ELR (cell line): ENCODE results near the gene CCNY.
"Not testable (repeated sequence)": the region's sequence is repeated elsewhere in the genome, so short reads cannot be mapped to it uniquely, and the experiment has no call there.

Source experiments
- DNase-seq: peaks from one replicate; pipeline ENCODE4 v3.0.0-alpha.2; 2015; ENCODE audit warnings: low read depth

CCNY gene

DNA sequence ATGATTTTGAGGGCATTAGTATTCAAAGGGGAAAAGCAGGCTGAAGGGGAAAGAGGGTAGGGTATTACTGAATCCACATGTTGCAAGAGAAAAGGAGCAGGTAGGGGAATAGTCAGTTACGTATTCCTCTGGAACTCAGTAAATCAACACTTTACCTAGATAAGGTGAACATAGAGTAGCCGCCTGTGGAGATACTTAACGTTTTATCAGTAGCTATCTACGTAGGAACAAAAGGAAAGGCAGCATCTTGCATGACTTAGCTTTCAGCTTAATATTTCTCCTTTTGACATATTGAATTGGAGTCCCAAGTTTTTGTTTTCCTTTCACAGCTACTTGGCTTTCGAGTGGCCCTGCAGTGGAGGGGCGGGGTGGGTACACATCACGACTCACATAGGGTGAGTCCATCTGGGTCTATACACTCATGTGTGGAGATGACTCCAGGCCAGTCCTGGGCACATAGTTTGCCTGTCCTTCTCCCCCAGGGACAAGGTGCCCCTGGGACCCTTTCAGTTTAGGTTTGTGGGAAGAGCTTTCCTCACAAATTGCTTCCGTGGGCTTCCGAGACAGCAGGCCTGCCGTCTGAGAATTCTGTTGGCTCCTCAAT is 48.1 kb downstream of the CCNY start:
- peak; percentile 57 for DNase-seq

DNA sequence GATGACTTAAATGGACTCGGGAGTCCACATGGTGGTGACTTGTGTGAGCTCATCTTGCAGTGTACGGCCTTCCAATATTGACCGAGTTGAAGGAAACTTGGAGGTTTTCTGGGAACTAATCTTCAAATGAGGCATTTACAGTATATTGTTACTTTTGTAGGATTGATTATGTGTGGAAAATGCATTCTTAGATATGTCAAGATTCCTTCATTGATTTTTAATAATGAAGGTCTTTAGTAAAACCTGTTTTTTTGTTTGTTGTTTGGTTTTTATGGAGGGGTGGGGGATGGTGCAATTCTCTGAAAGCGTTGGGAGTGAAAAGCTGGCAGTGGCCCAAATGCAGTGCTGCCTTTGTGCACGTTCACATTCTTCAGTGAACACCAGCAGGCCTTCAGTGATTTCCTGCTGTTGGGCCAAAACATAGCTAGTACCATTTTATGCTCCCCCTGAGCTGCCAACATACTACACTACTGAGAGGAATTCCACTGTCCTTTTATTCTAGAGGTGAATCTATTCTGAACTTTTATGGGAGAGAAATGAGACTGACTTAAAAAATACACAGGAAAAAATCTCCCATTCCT is 50.4 kb downstream of the CCNY start:
- no peak for DNase-seq

DNA sequence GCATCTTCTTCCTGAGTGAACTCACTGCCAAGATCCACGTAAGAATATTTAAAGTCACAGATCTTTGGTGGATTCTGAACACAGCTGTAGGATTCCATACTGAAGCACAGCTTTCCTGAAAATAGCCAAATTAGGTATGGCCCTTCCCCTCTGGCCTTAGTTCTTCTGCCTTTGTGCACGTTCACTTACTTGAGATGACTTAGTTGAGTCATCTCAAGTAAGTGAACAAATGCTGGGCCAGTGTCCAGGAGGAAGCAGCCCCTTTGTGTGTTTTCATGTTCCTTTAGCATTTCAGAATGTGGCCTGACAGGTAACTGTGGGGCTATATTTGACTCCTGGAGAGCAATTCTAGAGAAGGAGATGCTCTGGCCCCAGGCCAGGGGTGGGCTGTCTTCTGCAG is 51.5 kb downstream of the CCNY start:
- peak; percentile 28 for DNase-seq

DNA sequence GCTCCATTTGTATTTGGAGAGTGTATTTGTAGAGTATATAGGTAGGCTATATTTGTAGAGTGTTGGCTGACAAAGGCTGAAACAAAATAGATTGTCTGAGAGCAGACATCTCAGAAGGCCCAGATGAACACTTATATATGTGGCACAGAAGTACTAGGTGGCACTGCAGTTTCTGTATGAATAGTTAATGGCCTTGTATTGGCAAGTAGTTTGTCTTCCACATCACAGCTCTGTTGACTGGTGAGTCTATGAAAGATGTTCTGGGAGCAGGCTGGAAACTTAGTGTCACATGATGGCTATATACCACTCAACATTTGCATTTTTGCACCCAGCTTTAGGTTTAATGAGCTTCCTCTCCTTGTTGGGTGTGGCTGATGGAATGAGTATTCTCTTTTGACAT is 51.9 kb downstream of the CCNY start:
- no peak for DNase-seq

DNA sequence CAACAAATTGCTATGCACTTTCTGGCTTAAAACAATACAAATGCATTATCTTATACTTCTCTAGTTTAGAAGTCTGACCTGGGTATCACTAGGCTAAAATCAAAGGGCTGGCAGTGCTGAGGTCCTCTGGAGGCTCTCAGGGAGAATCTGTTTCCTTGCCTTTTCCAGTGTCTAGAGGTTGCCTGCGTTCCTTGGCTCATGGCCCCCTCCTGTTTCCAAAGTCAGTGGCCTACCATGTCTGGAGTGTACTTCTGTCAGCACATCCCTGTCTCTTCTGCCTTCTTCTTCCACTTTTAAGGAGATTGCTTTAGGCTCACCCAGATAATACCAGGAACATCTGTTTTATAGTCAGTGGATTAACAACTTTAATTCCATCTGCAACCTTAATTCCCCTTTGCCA is 52.4 kb downstream of the CCNY start:
- no peak for DNase-seq

DNA sequence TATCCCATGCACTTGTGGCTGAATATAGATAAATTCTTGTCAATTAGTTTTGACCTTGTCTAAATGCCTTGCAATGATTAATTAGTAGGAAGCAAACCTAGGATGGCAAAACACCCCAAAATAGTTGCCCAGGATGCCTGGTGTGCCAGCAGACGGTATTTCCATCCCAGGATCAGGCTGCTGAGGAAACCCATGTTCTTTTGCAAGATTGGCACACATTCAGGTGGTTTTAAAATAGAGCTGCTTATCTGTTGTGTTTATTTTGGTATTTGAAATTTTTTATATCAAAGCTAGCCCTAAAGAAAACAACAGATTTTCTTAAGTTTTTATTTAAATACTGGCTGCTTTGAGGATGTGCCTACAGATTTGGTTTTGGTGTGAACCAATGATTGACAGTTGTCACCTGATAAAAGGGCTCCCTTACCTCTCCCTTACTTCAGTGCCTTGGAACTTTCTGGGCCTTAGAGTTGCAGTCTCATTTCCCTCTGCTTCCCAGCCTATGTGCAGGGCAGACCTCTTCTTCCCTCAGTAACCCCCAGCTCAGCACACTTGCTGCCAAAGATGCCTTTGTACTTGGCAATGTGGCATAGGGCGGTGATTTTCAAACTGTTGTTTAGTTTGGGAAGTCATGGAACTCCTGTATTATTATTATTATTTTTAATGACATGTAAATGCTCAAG is 54.0 kb downstream of the CCNY start:
- no peak for DNase-seq

DNA sequence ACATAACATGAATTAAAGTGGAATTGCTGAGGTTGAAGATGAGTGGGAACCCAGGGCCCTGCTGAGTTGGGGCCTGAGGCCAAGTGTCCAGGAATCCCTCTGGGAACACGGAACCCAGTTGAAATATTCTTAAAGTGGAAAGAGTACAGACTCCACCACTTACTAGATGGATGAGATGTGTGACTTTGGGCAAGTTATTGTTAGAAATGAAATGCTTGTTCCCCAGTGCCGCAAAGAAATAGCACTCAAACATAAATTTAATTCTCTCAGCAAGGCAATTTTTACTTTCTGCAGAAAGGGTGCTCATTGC is 54.5 kb downstream of the CCNY start:
- no peak for DNase-seq

DNA sequence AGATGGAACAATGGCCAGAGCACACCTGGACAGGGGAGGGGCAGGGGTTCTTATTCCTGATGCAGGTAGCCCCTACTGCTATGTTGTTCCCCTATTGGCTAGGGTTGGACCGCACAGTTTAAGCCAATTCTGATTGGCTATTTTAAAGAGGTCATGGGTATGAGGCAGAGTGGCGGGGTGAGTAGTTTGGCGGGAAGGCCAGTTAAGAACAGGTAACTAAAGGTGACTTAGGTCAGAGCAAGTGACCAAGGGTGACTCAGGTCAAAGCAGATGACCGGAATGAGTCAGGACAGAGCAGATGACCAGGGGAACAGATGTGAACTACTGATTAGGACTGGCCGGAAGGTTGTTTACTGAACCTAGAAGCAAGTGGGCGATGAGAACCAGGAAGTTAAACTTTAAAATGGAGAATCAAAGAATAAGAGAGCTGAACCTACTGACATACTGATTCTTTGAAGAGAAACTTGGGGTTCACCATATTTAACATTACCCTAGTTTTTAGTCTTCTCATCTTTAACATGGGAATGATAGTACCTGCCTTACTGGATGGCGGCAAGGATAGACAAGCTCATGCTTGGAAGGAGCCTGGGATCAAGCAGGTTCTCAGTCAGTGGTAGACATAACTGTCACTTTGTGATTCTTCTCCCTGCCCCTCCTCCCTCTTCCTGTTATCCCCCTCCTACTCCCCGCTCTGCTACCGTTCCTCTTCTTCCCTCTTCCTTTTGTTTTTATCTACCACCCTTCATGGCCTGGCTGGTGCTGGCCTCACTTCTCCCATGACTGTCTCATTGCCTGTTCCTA is 55.0 kb downstream of the CCNY start:
- DNase-seq = no peak

DNA sequence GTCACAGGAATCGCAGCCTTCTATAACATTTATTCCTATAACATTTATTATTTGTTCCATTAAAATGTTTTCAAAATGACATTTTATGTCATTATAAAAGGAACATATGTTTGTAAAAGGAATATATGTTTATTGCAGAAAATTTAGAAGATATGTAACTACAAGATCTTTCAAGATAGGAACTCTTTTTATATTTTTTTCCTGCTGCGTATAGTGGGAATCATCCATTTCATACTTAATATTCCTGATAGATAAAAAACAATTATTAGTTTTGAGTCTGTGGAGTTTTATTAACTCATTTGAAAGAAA is 55.6 kb downstream of the CCNY start:
- no peak for DNase-seq

DNA sequence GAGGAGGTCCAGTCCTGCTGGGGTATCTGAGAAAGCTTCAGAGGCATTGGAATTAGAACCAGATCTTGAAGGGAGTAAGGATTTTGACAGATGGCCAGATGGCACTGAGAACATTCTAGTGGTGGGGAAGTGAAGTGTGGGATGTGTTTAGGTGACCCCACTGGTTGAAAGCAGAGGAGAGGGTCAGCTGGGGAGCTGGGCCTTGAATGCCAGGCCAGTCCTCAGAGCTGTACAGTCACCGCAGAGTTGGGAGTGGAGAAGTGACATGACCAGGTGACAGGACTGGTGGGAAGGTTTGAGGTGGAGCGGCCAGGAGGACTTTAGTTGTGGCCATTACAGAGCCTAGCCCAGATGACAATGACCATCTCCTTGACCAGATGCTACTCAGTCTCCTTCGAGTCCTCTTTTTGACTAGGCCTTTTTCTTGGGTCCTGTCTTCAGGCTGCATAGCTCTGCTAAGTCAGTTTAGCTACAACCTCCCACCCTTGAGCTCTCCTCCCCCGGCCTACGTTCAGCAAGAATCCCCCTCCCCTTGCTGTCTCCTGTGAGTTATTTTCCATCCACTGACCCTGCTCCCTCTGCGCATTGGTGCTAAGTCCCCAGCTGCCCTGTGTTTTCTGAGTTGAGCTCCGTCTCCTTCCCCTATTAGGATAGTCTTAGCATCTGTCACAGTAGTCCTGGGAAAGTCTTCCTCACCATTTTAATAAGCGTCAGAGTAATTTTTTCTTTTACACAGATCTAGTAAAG is 56.3 kb downstream of the CCNY start:
- no peak for DNase-seq

DNA sequence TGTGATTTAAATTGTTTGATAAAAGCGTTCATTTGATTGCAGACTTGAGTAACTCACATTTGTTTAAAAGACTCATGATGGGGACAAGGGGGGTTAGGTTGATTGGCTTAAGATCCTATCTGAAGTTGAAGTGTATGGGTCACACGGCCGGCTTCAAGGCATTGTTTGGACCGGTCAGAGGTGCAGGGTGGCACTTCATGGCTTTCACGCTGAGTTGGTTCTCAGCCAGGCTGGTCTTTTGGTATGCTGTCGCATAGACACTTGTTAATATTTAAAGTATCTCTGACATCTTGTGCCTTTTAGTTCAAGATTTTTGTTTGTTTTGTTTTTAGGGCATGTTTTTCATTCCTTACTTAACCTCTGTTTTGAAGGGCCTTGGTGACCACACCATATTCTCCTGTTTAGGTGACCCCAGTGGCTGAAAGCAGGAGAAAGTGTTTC is 58.1 kb downstream of the CCNY start:
- DNase-seq = no peak

DNA sequence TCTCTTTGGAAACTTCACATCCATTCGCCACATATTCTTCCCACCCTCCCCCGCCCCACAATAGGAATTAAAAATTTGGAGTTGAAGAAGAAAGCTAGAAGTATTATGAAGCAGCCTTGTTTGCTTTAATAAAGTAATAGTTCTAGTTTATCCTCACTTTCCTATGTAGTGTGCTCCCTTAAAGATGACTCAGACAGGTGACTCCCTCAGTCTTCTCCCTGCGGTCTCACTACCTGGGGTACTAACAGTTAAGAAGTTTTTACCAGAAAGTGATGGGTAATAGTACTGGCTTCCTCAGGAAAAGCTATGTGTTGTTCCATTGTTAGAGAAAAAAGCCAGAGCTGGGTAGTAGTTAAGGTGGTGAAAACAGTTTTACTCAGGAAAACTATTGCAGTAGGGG is 58.6 kb downstream of the CCNY start:
- no peak for DNase-seq

DNA sequence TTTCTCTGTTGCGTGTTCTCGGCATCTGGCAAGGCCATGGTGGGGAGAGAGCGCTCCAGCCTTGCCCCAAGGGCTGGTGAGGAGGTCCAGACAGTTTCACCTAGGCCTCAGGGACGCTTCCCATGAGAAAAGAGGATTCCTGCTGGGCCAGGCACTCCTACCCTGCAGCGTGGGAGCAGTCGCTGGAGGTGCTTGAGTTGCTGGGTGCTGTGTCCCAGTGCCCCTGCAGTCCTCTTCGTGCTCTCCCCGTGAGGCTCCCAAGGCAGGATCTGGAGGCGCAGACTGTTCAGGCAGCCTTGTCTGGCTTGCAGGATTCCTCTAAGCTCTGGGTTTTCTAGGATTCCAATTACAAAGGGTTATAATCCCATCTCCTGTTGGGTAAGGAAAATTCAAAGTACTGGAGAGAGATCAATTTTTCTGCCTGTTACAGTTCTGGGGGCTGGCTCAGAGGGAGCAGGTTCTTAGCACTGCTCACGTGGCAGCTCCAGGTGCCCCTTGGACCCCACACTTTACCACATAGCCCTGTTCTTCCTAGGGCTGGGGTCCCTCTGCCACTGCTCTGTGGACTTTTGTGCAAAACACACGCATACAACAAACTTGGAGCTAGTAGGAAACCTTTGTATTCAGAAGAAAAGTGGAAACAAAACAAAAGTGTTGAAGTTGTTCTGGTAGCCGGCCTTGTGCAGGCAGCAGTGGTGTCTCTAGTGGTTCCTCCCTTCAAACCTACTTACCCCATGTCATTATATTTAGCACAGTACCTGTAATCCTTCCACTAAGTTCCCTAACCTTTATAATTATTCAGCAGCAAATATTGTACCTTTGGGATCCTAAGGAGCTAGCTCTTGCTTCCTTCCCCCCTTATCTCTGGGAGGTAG is 60.5 kb downstream of the CCNY start:
- no peak for DNase-seq

DNA sequence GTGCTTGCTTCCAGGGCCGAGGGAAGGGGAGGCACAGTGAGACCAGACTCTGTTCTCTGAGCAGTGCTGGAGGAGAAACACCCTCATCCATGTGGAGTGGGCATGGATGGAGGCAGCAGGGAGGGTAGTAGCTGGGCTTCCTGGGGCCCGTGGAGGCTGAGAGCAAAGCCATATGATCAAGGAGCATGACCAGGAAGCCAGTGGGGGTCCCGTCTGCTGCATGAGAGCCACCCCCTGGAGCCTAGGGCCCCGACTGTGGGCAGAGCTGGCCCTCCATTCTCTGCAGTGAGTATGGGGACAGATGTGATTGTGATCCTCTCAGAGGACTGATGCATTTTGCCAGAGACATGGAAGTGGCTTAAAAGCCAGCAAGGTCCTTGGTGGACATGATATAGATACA is 61.6 kb downstream of the CCNY start:
- no peak for DNase-seq

DNA sequence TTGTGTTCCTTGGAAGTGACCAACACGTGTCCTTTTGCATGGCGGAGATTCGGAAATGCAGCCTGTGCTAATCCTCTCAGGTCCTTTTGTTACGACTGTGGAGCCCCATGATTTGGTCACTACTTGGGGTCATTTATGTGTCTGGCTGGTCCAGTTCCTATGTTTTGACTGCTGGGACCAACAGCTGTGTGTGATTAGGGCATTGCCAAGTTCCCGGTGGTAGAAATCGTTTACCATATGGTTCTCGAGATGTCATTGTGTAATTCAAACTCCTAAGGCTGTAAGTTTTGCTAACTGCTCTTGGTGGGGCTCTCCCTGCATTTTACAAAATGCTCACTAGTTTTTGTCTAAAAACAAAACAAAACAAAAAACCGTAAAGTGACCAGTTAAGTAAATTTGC is 62.0 kb downstream of the CCNY start:
- no peak for DNase-seq

DNA sequence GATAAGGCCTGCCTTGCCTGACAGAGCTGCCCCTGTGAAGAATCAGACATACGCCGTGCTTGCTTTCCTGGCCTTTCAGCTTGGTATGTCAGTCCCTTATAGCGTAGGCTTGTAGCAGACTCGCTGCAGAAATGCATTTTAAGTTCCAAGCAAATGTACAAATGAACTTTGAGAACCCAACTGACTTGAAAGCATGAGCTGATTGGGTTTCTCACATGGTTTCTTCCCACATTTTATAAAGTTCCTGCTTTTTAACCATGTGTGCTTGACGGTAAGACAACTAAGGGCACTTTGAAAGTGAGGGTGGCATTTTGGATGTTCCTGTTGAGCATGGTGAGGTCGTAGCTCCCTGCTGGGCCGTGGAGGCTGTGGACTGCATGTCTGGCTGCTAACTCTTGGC is 62.6 kb downstream of the CCNY start:
- DNase-seq = no peak

DNA sequence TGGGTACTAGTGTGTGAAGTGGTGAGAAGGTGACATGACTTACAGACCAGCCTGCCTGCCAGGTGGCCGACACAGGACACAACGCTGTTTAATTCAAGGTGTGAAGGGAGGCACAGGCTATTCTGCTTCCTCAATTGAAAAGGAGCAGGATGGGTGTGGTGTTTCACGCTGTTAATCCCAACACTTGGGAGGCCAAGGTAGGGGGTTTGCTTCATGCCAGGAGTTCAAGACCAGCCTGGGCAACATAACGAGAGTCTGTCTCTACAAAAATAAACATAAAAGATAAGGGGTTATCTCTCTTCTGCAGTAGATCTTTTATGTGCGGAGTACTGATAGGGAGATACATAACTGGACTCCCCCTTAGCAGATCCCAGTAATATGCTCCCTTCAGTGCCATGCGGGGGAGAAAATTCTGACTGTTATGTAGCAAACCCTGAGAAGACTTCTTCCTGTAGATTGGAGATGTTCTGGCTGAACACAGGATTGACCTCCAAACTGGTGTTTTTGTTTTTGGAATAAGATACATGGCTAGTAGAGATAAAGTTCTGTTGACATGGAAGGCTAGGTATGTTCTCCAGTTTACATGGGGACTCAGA is 63.2 kb downstream of the CCNY start:
- no peak for DNase-seq

DNA sequence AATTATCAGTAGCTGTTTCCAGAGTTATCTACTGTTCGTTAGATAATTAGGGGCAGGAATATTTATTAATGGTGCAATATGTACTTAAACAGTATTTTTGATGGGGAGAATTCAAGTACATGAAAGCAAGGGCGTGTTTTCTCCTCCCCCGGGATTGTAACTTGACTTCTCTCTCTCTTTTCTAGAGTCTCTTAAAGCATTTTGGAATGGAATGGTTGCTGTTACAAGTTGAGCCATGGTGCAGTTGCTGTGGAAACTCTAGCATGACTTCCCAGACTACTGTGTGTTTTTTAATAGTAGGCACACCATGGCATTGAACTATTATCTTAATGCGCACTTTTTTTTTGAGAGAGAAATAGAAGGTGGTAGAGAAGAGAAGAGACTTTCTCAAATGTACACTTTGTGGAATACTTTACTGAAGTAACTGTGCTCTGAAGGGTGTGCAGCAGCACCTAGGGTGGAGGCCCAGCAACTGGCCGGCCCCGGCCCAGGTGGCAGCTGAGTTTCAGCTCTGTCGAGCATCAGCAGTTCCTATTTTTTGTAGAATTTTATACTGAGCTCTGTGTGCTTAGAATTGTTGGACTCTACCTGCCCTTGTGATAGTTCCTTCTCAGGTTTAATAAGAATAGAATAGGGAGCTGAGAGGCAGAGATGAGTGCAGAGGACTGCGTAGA is 64.4 kb downstream of the CCNY start:
- DNase-seq = no peak

DNA sequence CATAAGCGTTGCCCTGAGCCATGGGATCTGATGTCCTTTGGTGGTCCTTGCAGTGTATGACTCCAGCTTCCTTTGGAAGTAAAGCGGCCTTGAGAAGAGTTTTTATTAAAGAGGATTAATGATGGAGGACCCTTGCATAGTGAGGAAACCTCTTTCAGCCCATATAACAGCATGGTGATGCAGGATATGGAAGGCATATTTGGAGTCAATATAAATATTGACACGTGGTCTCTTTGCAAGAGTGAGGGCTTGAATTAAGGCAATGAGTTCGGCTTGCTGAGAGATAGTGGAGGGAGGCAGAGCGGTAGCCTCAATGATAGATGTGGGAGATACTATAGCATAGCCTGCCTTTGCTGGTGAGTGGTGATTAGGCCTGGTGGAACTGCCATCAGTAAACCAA is 67.2 kb downstream of the CCNY start:
- not testable (repeated sequence) for DNase-seq

DNA sequence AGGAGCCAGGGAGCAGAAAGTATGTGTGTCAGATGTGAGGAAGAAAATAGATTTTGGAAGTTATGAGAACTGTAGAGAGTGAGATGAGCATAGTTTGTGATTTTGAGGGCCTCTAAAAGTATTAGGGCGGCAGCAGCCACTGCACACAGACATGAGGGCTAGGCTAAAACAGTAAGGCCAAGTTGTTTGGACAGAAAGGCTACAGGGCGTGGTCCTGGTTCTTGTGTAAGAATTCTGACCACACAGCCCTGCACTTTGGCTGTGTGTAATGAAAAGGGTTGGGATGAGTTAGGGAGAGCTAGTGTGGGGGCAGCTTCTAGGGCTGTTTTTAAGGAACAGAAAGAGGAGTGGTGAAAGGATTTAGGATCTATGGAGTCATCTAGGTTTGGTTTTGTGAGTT is 67.8 kb downstream of the CCNY start:
- not testable (repeated sequence) for DNase-seq
